SK-N-SH (cell line): ENCODE data around the gene ARHGAP10. TPM values are rescaled to one million over a fixed set of nuclear protein-coding genes. Genes with fewer than 3 reads are reported as not detected.
A peak's percentile ranks its signal among the peaks of the same experiment; 100 is the strongest.

ENCODE experiments used
- CTCF ChIA-PET: fragments of 300-600, 350-600 bp; formaldehyde crosslinking; extraction: SDS; loops from one replicate; lab custom pipeline; 2021; lab: Yijun Ruan, JAX
- POLR2A ChIA-PET: fragments of 350-600 bp; sonication (Branson Sonifier 250); formaldehyde crosslinking; extraction: SDS; loops from one replicate; lab custom pipeline; 2020; ENCODE audit warnings: antibody characterized with exemption, inconsistent platforms; lab: Yijun Ruan, JAX
- DNase-seq: peaks from one replicate; pipeline ENCODE4 v3.0.0; 2012
- H2AFZ ChIP-seq: fragments of 200-600 bp; sonication (generic); 2 replicates; pipeline ENCODE4 v1.8.1; 2016; ENCODE audit warnings: antibody characterized with exemption, mild to moderate bottlenecking, low read depth
- H3F3A ChIP-seq: fragments of 200-600 bp; sonication (generic); replicated peaks from 2 replicates; pipeline ENCODE3; 2016; ENCODE audit warnings: antibody characterized with exemption, mild to moderate bottlenecking; ENCODE audit not compliant: insufficient read depth
- H3K27ac ChIP-seq, 2 experiments: fragments of 200-500 bp in 1 of 2; fragments of 200-600 bp in 1 of 2; sonication (Bioruptor generic) in 1 of 2; sonication (generic), shearing (Covaris generic) in 1 of 2; 2 replicates each; pipeline versions ENCODE4 v1.5.1 to v1.6.1; 2014 to 2016; ENCODE audit warnings: low read depth in 2 of 2, inconsistent platforms in 1 of 2, low read length in 1 of 2, mild to moderate bottlenecking in 1 of 2, mixed read lengths in 1 of 2
- H3K27me3 ChIP-seq: fragments of 200-600 bp; sonication (generic), shearing (Covaris generic); 2 replicates; pipeline ENCODE4 v1.6.1; 2016; ENCODE audit warnings: mixed run types; ENCODE audit not compliant: insufficient read depth
- H3K36me3 ChIP-seq, 2 experiments: fragments of 200-500 bp in 1 of 2; fragments of 200-600 bp in 1 of 2; sonication (Bioruptor generic) in 1 of 2; sonication (generic) in 1 of 2; replicated peaks in 1 of 2; 2 replicates each; pipeline versions ENCODE3 to v1.5.1; 2014 to 2016; ENCODE audit warnings: low read length in 1 of 2, mild to moderate bottlenecking in 1 of 2; ENCODE audit not compliant: insufficient read depth in 2 of 2, control insufficient read depth in 1 of 2
- H3K4me1 ChIP-seq, 2 experiments: fragments of 200-500 bp in 1 of 2; fragments of 200-600 bp in 1 of 2; sonication (Bioruptor generic) in 1 of 2; sonication (generic), shearing (Covaris generic) in 1 of 2; 2 replicates each; pipeline versions ENCODE4 v1.5.1 to v1.6.1; 2014 to 2016; ENCODE audit warnings: low read depth in 1 of 2, low read length in 1 of 2, mixed run types in 1 of 2; ENCODE audit not compliant: insufficient read depth in 2 of 2, control insufficient read depth in 1 of 2
- H3K4me2 ChIP-seq: fragments of 200-600 bp; sonication (generic), shearing (Covaris generic); 2 replicates; pipeline ENCODE4 v1.6.1; 2017; ENCODE audit warnings: mixed run types
- H3K4me3 ChIP-seq, 2 experiments: fragments of 200-500 bp in 1 of 2; fragments of 200-600 bp in 1 of 2; sonication (Bioruptor generic) in 1 of 2; sonication (generic), shearing (Covaris generic) in 1 of 2; 2 replicates each; pipeline versions ENCODE4 v1.5.1 to v1.8.1; 2014 to 2016; ENCODE audit warnings: low read depth in 2 of 2, inconsistent platforms in 1 of 2, low read length in 1 of 2, mild to moderate bottlenecking in 1 of 2, mixed read lengths in 1 of 2, moderate library complexity in 1 of 2
- H3K79me2 ChIP-seq: fragments of 200-600 bp; sonication (generic); 2 replicates; pipeline ENCODE4 v1.8.1; 2017; ENCODE audit warnings: mild to moderate bottlenecking; ENCODE audit not compliant: insufficient read depth
- H3K9ac ChIP-seq: fragments of 200-600 bp; sonication (generic); 2 replicates; pipeline ENCODE4 v1.6.1; 2017; ENCODE audit warnings: mixed run types
- H3K9me2 ChIP-seq: fragments of 200-600 bp; sonication (generic); 2 replicates; pipeline ENCODE4 v1.6.1; 2017; ENCODE audit warnings: mixed run types
- H3K9me3 ChIP-seq: fragments of 200-600 bp; sonication (generic); 2 replicates; pipeline ENCODE4 v1.6.1; 2017; ENCODE audit warnings: mixed run types, mild to moderate bottlenecking, moderate library complexity
- H4K20me1 ChIP-seq: fragments of 200-600 bp; sonication (generic); 2 replicates; pipeline ENCODE4 v1.6.1; 2017; ENCODE audit warnings: mild to moderate bottlenecking, mixed run types; ENCODE audit not compliant: insufficient read depth
- CHD2 ChIP-seq: fragments of 150-350 bp; IDR thresholded peaks from 2 replicates; pipeline ENCODE4 v1.6.1; 2018; ENCODE audit warnings: low read length; ENCODE audit not compliant: partially characterized antibody
- ELF1 ChIP-seq: IDR thresholded peaks from 2 replicates; pipeline ENCODE4 v1.4.0; 2012
- EP300 ChIP-seq, 2 experiments: IDR thresholded peaks; 2 replicates each; pipeline versions ENCODE4 v1.4.0 to v1.6.1; 2012; ENCODE audit warnings: borderline replicate concordance in 1 of 2, low read depth in 1 of 2, low read length in 1 of 2
- EZH2phosphoT487 ChIP-seq: fragments of 200-600 bp; sonication (generic); IDR thresholded peaks from 2 replicates; pipeline ENCODE4 v1.6.1; 2017; ENCODE audit warnings: low read depth, mixed run types, mild to moderate bottlenecking, antibody characterized with exemption, moderate library complexity, borderline replicate concordance
- FOSL2 ChIP-seq: IDR thresholded peaks from 2 replicates; pipeline ENCODE4 v1.4.0; 2012; ENCODE audit warnings: low read depth, mild to moderate bottlenecking, moderate library complexity, borderline replicate concordance
- FOXJ3 ChIP-seq: sonication (generic); formaldehyde crosslinking; IDR thresholded peaks from 2 replicates; pipeline ENCODE4 v1.5.1; 2020; ENCODE audit warnings: mild to moderate bottlenecking, missing genetic modification reagents
- JUND ChIP-seq: IDR thresholded peaks from 2 replicates; pipeline ENCODE4 v1.4.0; 2012
- MEF2A ChIP-seq: IDR thresholded peaks from 2 replicates; pipeline ENCODE4 v1.4.0; 2012; ENCODE audit warnings: low read depth, borderline replicate concordance
- NRF1 ChIP-seq: IDR thresholded peaks from 2 replicates; pipeline ENCODE4 v1.6.1; 2012; ENCODE audit warnings: low read depth, mild to moderate bottlenecking, low read length
- POLR2AphosphoS5 ChIP-seq: IDR thresholded peaks from 2 replicates; pipeline ENCODE4 v1.6.1; 2012; ENCODE audit warnings: low read depth, low read length
- RCOR1 ChIP-seq: fragments of 150-350 bp; IDR thresholded peaks from 2 replicates; pipeline ENCODE4 v1.6.1; 2017; ENCODE audit warnings: antibody characterized with exemption, low read length
- SIN3A ChIP-seq: IDR thresholded peaks from 2 replicates; pipeline ENCODE4 v1.6.1; 2012; ENCODE audit warnings: low read depth, mild to moderate bottlenecking, low read length, moderate library complexity, borderline replicate concordance
- SMC3 ChIP-seq: IDR thresholded peaks from 2 replicates; pipeline ENCODE4 v1.6.1; 2012; ENCODE audit warnings: low read depth, low read length, improper control_type of control experiment
- TAF1 ChIP-seq: IDR thresholded peaks from 2 replicates; pipeline ENCODE4 v1.6.1; 2012; ENCODE audit warnings: low read depth, mild to moderate bottlenecking, low read length, moderate library complexity, borderline replicate concordance
- YY1 ChIP-seq: IDR thresholded peaks from 2 replicates; pipeline ENCODE4 v1.4.0; 2012; ENCODE audit warnings: low read depth, mild to moderate bottlenecking
- WGBS: methylation state at CpG from one replicate; pipeline ENCODE4 v1.1.6; 2017; ENCODE audit warnings: low lambda C conversion rate; 5-methylcytosine and 5-hydroxymethylcytosine counted together
- polyA plus RNA-seq, 3 experiments: library from polyadenylated mRNA; depleted of rRNA; stranded (reverse); fragments of >200 nt; gene quantifications; 2 replicates each; pipeline ENCODE4 v1.2.3, GENCODE V29; 2012
- TF ChIP-seq, protein P1 (sequence below): IDR thresholded peaks from 2 replicates; pipeline ENCODE4 v1.4.0; 2012; ENCODE audit warnings: low read depth, borderline replicate concordance
- TF ChIP-seq, protein P2 (sequence below): IDR thresholded peaks from 2 replicates; pipeline ENCODE4 v1.6.1; 2012; ENCODE audit warnings: mild to moderate bottlenecking, low read depth, low read length, moderate library complexity
- TF ChIP-seq, protein P3 (sequence below): IDR thresholded peaks from 2 replicates; pipeline ENCODE4 v1.4.0; 2012; ENCODE audit warnings: low read depth, borderline replicate concordance
- TF ChIP-seq, protein P4 (sequence below): IDR thresholded peaks from 2 replicates; pipeline ENCODE4 v1.4.0; 2012; ENCODE audit warnings: low read depth
- TF ChIP-seq, protein P5 (sequence below): fragments of 150-350 bp; IDR thresholded peaks from 2 replicates; pipeline ENCODE4 v1.6.1; 2016; ENCODE audit warnings: mild to moderate bottlenecking, low read depth, low read length

Gene ARHGAP10
- polyA plus RNA-seq, 1 of the 3 experiments (the other 2 are of a cell fraction) = 15.1 TPM

DNA sequence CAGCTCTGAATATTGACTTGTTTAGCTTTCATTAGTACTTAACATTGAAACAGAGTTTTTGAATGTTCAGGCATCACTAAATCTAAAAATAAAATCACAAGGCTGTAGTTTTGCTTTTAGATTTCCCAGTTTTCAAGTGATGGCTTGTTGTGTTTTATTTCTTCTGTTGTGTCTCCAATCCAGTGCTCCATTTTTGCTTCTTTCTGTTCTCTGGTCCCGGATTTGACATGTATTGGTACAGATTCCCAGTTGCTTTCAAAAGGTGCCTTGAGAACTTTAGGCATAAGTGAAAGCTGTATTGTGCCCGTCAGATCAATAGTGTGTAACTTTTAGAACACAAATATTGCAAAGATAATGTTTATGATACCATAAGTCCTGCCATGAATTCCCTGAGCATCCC, 53.2 kb downstream of the ARHGAP10 start:
- peaks cover 63% of the 10 kb centered on the region for H3K79me2 ChIP-seq
- H3K27me3 ChIP-seq = no peaks in the 10 kb centered on the region
- H3K4me2 ChIP-seq = peak overlapping the region; percentile 4; the same call in 1 of the 2 replicates
- DNase-seq = no peak
- peaks cover 34 to 49% of the 10 kb centered on the region in 2 experiments for H3K4me1 ChIP-seq
- peaks cover 11% of the 10 kb centered on the region for H3F3A ChIP-seq
- H3K36me3 ChIP-seq = no peaks in the 10 kb centered on the region
- ChIA-PET CTCF (interaction anchor here (1.4 to 2.2 kb wide), 3 partner anchors 18 to 82 kb away, joined by 3 to 10 read pairs (median 8); no protein-coding TSS in a partner anchor), POLR2A (interaction anchor here (0.6 to 1.0 kb wide), 2 partner anchors 10 to 20 kb away, joined by 3 read pairs; no protein-coding TSS in a partner anchor)
- H4K20me1 ChIP-seq = peaks cover 5% of the 10 kb centered on the region; the same call in 1 of the 2 replicates
- WGBS = 81% methylated on average over 2 of the region's 2 CpGs
- peak overlapping the region; percentile 15 to 83 for H3K27ac ChIP-seq
- TF ChIP-seq CHD2 (no peak), POLR2AphosphoS5 (no peak), FOSL2 (no peak), EZH2phosphoT487 (no peak)
- no peak overlapping the region for H3K9ac ChIP-seq
- H3K9me3 ChIP-seq = no peaks in the 10 kb centered on the region
- H3K4me3 ChIP-seq = no peak overlapping the region
- no peak overlapping the region for H2AFZ ChIP-seq
- H3K9me2 ChIP-seq = no peaks in the 10 kb centered on the region

DNA sequence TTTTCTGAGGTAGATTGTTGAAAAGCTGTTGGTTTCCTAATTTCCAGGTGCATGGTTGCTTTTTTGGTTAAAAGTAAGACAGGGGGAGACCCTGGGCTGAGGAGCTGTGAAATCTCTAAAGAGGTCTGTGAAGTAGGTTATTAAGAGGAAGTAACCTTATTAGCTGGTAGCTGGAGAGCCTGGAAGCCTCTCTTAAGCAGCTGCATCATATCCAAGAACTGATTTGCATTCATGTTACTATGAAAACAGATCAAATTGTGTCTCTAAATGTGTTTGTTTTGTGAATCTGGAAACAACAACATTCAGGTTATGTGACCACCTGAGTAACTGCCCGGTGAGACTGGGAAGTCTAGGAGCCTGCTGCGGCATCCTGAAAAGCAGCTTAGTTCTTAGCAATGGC, 54.1 kb downstream of the ARHGAP10 start:
- Histone ChIP-seq H4K20me1 (peaks cover 5% of the 10 kb centered on the region; the same call in 1 of the 2 replicates), H3K36me3 (no peaks in the 10 kb centered on the region), H3K4me2 (0 out of 2 replicates have a peak overlapping the region, but pooled peaks have one; percentile 4), H3K9ac (no peak overlapping the region), H2AFZ (no peak overlapping the region), H3F3A (peaks cover 11% of the 10 kb centered on the region), H3K9me3 (no peaks in the 10 kb centered on the region), H3K4me1 (peaks cover 34 to 46% of the 10 kb centered on the region in 2 experiments), H3K27ac (peak overlapping the region; percentile 15 to 83; a peak in 3 of 4 replicates), H3K79me2 (peaks cover 62% of the 10 kb centered on the region), H3K4me3 (no peak overlapping the region), H3K9me2 (no peaks in the 10 kb centered on the region), H3K27me3 (no peaks in the 10 kb centered on the region)
- ChIA-PET POLR2A (interaction anchor here (1.0 to 1.4 kb wide), 2 partner anchors 10 to 54 kb away, joined by 3 read pairs; partner anchors contain the start of gene ARHGAP10), CTCF (interaction anchor here (0.7 to 2.2 kb wide), 5 partner anchors 19 to 625 kb away, joined by 3 to 10 read pairs (median 3); no protein-coding TSS in a partner anchor)
- 73% methylated on average over 2 of the region's 2 CpGs for WGBS
- DNase-seq = no peak
- TF ChIP-seq, protein P1, sequence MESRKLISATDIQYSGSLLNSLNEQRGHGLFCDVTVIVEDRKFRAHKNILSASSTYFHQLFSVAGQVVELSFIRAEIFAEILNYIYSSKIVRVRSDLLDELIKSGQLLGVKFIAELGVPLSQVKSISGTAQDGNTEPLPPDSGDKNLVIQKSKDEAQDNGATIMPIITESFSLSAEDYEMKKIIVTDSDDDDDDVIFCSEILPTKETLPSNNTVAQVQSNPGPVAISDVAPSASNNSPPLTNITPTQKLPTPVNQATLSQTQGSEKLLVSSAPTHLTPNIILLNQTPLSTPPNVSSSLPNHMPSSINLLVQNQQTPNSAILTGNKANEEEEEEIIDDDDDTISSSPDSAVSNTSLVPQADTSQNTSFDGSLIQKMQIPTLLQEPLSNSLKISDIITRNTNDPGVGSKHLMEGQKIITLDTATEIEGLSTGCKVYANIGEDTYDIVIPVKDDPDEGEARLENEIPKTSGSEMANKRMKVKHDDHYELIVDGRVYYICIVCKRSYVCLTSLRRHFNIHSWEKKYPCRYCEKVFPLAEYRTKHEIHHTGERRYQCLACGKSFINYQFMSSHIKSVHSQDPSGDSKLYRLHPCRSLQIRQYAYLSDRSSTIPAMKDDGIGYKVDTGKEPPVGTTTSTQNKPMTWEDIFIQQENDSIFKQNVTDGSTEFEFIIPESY = no peak
- TF ChIP-seq MEF2A (no peak), NRF1 (no peak), EP300 (IDR thresholded peaks at IDR 0.05; ENCODE audit: borderline replicate concordance in 1 of 2, low read depth in 1 of 2, low read length in 1 of 2) (no peak; a peak in 1 of 4 replicates), EZH2phosphoT487 (no peak), SIN3A (no peak), ELF1 (no peak), JUND (no peak), SMC3 (no peak), TAF1 (no peak), POLR2AphosphoS5 (no peak), YY1 (no peak), RCOR1 (no peak), FOXJ3 (CRISPR knock-in tag) (no peak)
- TF ChIP-seq, protein P2, sequence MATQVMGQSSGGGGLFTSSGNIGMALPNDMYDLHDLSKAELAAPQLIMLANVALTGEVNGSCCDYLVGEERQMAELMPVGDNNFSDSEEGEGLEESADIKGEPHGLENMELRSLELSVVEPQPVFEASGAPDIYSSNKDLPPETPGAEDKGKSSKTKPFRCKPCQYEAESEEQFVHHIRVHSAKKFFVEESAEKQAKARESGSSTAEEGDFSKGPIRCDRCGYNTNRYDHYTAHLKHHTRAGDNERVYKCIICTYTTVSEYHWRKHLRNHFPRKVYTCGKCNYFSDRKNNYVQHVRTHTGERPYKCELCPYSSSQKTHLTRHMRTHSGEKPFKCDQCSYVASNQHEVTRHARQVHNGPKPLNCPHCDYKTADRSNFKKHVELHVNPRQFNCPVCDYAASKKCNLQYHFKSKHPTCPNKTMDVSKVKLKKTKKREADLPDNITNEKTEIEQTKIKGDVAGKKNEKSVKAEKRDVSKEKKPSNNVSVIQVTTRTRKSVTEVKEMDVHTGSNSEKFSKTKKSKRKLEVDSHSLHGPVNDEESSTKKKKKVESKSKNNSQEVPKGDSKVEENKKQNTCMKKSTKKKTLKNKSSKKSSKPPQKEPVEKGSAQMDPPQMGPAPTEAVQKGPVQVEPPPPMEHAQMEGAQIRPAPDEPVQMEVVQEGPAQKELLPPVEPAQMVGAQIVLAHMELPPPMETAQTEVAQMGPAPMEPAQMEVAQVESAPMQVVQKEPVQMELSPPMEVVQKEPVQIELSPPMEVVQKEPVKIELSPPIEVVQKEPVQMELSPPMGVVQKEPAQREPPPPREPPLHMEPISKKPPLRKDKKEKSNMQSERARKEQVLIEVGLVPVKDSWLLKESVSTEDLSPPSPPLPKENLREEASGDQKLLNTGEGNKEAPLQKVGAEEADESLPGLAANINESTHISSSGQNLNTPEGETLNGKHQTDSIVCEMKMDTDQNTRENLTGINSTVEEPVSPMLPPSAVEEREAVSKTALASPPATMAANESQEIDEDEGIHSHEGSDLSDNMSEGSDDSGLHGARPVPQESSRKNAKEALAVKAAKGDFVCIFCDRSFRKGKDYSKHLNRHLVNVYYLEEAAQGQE = no peak
- TF ChIP-seq, protein P3, sequence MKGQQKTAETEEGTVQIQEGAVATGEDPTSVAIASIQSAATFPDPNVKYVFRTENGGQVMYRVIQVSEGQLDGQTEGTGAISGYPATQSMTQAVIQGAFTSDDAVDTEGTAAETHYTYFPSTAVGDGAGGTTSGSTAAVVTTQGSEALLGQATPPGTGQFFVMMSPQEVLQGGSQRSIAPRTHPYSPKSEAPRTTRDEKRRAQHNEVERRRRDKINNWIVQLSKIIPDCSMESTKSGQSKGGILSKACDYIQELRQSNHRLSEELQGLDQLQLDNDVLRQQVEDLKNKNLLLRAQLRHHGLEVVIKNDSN = no peak
- TF ChIP-seq, protein P4, sequence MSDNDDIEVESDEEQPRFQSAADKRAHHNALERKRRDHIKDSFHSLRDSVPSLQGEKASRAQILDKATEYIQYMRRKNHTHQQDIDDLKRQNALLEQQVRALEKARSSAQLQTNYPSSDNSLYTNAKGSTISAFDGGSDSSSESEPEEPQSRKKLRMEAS = no peak
- TF ChIP-seq, protein P5, sequence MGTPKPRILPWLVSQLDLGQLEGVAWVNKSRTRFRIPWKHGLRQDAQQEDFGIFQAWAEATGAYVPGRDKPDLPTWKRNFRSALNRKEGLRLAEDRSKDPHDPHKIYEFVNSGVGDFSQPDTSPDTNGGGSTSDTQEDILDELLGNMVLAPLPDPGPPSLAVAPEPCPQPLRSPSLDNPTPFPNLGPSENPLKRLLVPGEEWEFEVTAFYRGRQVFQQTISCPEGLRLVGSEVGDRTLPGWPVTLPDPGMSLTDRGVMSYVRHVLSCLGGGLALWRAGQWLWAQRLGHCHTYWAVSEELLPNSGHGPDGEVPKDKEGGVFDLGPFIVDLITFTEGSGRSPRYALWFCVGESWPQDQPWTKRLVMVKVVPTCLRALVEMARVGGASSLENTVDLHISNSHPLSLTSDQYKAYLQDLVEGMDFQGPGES = no peak
